HG02759 (cell line): ENCODE results near the gene CCDC110.

Experiments used
- ATAC-seq: cut with Tn5 transposase; IDR thresholded peaks from one replicate; pipeline ENCODE4 v1.9.1; 2021; ENCODE audit warnings: mild to moderate bottlenecking, moderate library complexity; ENCODE audit not compliant: unreplicated experiment

CCDC110 gene

DNA sequence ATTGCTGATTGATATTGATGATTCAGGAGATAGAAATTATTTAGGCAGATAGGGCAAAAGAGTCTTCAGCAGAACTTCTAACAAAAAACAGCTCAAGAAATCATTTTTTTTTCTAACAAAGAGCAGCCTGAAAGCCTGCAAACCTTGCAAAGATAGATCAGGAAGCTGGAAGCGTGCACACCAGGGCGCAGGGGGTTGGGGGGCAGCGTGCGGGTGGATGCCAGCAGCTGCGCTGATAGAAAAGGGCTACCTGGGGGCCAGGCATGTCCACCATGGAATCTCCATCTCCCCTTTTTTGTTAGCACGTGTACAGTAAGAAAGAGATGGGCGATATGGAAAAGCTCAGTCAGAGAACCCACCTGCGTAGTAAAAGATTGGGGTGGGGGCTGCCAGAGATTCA is 1.7 kb upstream of the CCDC110 start:
- ATAC-seq: no peak

GRCh38 chr4:185472103-185472542 is 590 bp upstream of the CCDC110 start:
- ATAC-seq: no peak

DNA sequence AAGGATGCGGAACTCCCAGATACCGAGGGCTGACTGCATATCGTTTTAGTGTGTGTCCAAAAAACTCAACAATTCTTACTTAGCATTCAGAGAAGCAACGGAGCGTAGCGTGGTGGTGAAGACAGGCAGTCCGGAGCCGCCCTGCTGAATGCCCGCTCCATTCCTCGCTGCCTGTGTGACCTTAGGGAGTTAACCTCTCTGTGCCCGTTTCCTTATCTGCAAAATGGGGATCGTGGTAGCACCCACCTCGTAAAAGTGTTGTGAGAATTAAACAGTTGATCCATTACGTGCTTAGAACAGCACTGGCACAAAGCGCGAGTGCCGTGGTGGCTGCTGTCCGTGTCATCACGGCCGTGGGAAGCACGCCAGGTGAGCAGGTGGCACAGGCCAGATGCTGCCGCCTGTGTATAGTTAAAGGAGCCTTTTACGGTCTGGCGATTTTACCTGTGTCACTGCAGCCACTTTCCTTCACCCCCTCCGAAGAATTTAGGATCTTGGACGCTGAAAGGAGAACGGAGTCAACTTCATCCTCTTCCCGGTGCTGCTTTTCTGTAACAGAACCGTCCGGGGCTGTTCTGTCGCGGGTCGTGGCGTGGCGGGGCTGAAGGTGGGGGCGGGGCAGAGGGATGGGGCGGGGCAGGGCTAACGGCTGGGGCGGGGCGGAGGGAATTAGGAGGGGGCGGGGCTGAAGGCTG is 885 bp downstream of the CCDC110 start:
- ATAC-seq: peak; percentile 1

DNA sequence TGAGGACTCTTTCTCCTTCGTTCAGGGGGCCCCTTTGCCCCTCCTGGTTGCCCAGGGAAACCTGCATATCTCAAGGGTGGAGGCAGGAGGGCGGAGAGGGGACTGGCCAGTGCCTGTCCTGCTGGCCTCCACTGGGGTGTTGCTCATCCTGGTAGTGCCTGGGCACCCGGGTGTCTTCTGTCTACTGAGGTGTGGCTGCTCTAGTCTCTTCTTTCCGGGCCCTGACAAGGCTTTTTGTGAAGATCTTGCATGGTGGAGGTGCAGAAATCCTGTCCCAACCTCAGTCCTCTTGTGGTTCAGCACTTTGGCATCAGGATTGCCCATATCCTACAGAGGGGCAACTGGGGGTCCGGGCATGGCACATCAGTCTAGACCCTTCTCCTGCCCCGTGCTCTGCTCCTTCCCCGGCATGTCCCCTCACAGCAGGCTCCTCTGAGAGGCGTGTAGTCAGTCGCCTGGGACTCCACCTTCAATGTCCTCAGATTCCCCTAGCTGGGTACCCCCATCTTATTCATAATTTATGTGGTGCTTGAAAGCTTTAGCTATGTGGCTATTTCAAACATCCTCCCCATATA is 1.9 kb downstream of the CCDC110 start:
- no peak for ATAC-seq

GRCh38 chr4:185468999-185469398 is 2.5 kb downstream of the CCDC110 start:
- ATAC-seq: no peak

GRCh38 chr4:185467991-185468390 is 3.5 kb downstream of the CCDC110 start:
- no peak for ATAC-seq

DNA sequence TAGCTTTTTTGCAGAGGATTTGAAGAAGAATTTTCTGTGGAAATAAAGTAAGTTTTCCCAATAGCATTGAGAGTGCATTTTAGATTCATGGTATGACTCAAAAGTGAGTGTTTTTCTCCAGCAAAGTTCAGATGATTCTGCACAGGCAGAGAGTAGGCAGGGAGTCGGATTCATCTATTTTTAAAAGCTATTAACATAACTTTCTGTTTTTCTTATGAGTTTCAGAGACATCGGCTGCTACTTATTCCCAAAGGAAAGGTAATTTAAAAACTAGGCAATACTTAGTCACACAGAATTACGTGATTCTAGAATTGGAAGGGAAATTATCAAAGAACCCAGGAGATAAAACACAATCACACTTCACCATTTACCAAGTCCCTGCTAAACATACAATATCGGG is 4.4 kb downstream of the CCDC110 start:
- ATAC-seq: no peak

GRCh38 chr4:185465707-185466106 is 5.8 kb downstream of the CCDC110 start:
- ATAC-seq: no peak

DNA sequence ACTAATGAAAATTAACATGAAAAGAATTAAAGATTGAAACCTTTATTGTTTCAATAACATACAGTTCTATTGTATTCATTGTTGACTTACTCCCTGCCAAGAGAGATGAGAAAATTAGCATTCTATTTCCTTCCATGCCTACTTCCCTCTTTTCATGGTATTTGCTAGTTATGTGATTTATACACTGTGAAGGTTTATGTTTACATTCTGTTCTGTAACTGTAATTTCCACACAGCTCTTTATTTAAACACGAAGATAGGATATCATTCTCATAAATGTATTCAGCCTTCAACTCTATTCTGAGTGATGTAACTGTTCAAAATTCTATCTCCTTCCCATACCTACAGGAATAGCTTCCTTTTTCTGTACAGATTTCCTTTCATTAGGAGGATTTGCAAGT is 6.6 kb downstream of the CCDC110 start:
- ATAC-seq: no peak

GRCh38 chr4:185464183-185464582 is 7.3 kb downstream of the CCDC110 start:
- ATAC-seq: no peak

- no peak for ATAC-seq
Observed at GRCh38 chr4:185463541-185463940, 8.0 kb downstream of the CCDC110 start.

- no peak for ATAC-seq
Observed at GRCh38 chr4:185461565-185461964, 10.0 kb downstream of the CCDC110 start.

- ATAC-seq: no peak
Observed at GRCh38 chr4:185457136-185457535, 14.4 kb downstream of the CCDC110 start.

DNA sequence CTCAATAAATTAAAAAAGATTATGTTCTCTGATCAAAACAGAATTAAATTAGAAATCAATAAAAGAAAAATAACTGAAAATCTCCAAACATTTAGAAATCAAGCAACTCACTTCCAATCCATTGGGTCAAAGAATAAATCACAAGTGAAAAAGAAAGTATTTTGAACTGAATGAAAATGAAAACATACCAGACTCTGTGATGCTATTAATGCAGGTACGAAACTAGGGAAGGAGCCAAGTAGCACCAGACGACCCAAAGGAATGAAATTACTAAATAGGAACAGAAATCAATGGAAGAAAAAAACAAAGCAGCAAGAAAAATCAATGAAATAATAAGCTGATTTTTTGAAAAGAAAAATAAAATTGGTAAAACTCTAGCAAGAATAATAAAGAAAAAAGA is 15.4 kb downstream of the CCDC110 start:
- no peak for ATAC-seq

DNA sequence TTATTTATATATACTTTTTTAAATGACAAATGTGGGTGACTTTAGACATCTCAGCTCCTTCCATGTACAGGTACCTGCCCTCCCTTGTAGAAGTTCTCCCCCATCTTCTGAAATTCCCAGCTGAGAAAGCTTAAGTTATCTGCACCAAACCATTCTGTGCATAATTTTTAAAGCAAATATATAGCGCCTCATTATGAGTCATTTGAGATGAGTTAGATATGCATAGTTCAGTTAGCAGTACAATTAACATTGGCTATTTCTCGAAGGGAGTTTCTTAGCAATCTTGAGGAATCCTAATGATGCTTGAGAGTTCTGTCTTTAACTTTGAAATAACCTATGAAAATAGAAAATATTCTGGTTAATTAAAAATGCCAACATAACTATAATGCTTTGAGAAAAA is 26.3 kb downstream of the CCDC110 start:
- ATAC-seq: no peak

DNA sequence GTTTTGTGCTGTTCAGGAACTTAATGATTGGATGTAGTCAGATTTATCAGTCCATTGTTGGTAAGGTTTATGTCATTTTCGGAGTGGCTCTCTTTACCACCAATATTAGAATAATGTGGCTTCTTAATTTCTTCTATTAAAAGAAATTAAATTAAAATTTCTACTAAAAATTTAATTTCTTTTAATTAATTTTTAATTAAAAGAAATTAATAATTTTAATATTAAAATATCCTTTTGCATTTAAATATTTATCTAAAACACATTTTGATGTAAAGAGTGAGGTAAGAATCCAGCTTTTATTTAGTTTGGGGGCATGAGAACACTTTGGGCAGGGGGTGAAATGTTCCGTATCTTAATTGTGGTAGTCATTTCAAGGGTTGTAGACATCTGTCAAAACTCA is 30.1 kb downstream of the CCDC110 start:
- no peak for ATAC-seq

GRCh38 chr4:185437809-185438208 is 33.7 kb downstream of the CCDC110 start:
- ATAC-seq: peak; percentile 43

- ATAC-seq: no peak
Observed at GRCh38 chr4:185435466-185435865, 36.1 kb downstream of the CCDC110 start.

DNA sequence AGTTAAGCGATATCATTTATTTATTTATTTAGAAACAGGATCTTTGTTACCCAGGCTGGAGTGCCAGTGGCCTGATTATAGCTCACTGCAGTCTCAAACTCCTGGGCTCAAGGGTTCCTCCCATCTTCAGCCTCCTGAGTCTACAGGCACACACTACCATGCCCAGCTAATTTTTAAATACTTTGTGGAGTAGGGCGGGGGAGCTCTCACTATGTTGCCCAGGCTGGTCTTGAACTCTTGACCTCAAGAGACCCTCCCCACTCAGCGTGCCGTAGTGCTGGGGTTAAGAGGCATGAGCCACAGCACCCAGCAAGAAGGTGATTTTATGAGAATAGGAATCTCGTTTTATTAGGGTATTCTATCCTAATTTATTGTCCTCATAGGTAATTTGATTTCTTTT is 41.9 kb downstream of the CCDC110 start:
- ATAC-seq: no peak

GRCh38 chr4:185426960-185427688 is 44.4 kb downstream of the CCDC110 start:
- no peak for ATAC-seq

DNA sequence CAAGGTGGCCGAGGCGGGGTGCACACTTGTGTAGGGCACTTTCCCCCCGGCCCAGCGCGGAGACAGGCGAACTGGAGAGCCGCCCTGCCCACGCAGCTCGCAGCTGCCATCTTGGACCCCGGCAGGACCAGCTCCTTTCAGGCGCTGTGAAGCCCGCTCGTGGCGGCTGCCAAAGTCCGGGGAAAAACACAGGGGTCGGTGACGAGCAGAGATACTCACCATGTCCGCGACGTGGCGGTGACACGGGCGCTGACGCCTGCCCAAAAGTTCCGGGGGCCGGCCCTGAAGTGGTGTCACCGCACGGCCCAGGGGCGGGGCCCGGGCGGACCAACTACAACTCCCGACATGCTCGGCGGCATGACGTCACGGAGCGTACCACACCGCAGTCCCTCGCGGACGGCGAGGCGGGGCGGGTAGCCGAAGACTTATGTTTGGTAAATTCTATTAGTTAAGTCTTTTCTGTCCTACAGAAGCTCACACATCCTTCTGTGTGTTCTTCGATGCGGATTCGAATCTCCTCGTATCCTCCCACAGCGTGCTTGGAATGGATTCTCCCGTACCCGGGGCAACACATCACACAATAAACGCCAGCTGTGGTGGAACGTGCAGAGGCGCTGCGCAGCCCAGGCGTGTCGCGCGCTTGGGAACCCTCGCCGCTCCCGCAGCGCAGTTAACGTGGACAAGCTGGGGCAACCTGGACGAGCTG is 45.7 kb downstream of the CCDC110 start, which contains the start of gene UFSP2:
UFSP2 (minus strand) TSS at position 318 of the 706 bp plus-strand sequence; CDS start at position 222, 96 bp downstream.
- peak; percentile 95 for ATAC-seq
